ENCODE measurements around the gene KIAA1958.

DNA sequence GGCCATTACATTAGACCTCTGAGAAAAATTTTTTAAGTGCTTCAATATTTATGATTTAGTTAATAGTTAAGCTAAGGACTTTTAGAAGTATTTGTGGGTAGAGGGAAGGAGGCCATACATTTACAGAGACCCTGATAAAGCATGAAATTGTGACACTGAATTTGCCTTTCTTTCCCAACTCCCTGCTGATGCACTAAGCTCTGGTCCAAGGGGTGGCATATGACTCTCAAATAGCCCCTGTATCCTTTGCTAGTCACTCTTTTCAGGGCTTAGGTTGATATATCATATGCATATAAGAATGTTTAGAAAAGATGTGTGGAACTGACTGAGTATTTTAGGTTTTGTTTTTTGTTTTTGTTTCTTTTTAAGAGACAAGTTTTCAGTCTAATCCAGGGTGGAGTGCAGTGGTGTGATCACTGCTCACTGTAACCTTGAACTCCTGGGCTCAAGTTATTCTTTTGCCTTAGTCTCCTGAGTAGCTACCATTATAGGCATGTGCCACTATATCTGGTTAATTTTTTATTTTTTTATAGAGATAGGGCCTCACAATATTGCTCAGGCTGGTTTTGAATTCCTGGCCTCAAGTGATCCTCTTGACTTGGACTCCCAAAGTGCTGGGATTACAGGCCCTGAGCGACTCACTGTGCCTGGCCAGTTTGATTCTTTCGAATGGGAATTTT lies 20.5 kb downstream of the KIAA1958 start:
- TF ChIP-seq, protein P1, sequence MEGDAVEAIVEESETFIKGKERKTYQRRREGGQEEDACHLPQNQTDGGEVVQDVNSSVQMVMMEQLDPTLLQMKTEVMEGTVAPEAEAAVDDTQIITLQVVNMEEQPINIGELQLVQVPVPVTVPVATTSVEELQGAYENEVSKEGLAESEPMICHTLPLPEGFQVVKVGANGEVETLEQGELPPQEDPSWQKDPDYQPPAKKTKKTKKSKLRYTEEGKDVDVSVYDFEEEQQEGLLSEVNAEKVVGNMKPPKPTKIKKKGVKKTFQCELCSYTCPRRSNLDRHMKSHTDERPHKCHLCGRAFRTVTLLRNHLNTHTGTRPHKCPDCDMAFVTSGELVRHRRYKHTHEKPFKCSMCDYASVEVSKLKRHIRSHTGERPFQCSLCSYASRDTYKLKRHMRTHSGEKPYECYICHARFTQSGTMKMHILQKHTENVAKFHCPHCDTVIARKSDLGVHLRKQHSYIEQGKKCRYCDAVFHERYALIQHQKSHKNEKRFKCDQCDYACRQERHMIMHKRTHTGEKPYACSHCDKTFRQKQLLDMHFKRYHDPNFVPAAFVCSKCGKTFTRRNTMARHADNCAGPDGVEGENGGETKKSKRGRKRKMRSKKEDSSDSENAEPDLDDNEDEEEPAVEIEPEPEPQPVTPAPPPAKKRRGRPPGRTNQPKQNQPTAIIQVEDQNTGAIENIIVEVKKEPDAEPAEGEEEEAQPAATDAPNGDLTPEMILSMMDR (conservative IDR thresholded peaks at IDR 0.05; ENCODE audit: low read depth, low read length): no peak
- TF ChIP-seq CEBPB (IDR thresholded peaks at IDR 0.05; ENCODE audit: low read depth, low read length): no peak
- no peak for TF ChIP-seq FOS (IDR thresholded peaks at IDR 0.05; ENCODE audit: low read depth, low read length)
- TF ChIP-seq POLR2A (IDR thresholded peaks at IDR 0.05; ENCODE audit: low read depth, low read length): no peak
- TF ChIP-seq, protein P2, sequence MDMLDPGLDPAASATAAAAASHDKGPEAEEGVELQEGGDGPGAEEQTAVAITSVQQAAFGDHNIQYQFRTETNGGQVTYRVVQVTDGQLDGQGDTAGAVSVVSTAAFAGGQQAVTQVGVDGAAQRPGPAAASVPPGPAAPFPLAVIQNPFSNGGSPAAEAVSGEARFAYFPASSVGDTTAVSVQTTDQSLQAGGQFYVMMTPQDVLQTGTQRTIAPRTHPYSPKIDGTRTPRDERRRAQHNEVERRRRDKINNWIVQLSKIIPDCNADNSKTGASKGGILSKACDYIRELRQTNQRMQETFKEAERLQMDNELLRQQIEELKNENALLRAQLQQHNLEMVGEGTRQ (IDR thresholded peaks at IDR 0.05; ENCODE audit: low read depth, low read length): no peak
- no peak for TF ChIP-seq SMC3 (IDR thresholded peaks at IDR 0.05; ENCODE audit: low read depth, low read length)
- TF ChIP-seq CHD1 (IDR thresholded peaks at IDR 0.05; ENCODE audit: low read depth, low read length): no peak
- no peak for TF ChIP-seq RCOR1 (IDR thresholded peaks at IDR 0.05; ENCODE audit: insufficient replicate concordance, low read length)
- TF ChIP-seq BHLHE40 (IDR thresholded peaks at IDR 0.05; ENCODE audit: low read depth, low read length): no peak
